Thoracic aorta (tissue), 2 donors: ENCODE measurements around the gene TM4SF18. TPM values are rescaled to one million over a fixed set of nuclear protein-coding genes. Genes with fewer than 3 reads are reported as not detected.

Source experiments
- ATAC-seq: fragments of 150-250 bp; one replicate; pipeline ENCODE4 v1.8.0; 2017; ENCODE audit warnings: low read depth; ENCODE audit not compliant: insufficient number of reproducible peaks, low FRiP score
- DNase-seq: peaks from one replicate; pipeline ENCODE4 v3.0.0-alpha.2; 2020; ENCODE audit warnings: low spot score
- H3K27ac ChIP-seq, 2 donors: fragments of 200-600 bp; sonication (generic); 1 replicate in 1 of 2; 2 replicates in 1 of 2; pipeline ENCODE4 v1.5.1; 2016; ENCODE audit warnings: mild to moderate bottlenecking in 2 of 2, moderate library complexity in 2 of 2
- H3K27me3 ChIP-seq: fragments of 200-600 bp; sonication (generic); replicated peaks from 2 replicates; pipeline ENCODE4 v1.6.0; 2016; ENCODE audit warnings: mild to moderate bottlenecking; ENCODE audit not compliant: insufficient read depth
- H3K36me3 ChIP-seq: fragments of 200-600 bp; sonication (generic); one replicate; pipeline ENCODE4 v1.5.1; 2016
- H3K4me1 ChIP-seq, 2 donors: fragments of 200-600 bp; sonication (generic); 1 replicate in 1 of 2; 2 replicates in 1 of 2; pipeline versions ENCODE4 v1.5.1 to v1.6.0; 2016; ENCODE audit warnings: low read depth in 2 of 2, mild to moderate bottlenecking in 1 of 2; ENCODE audit not compliant: control insufficient read depth in 1 of 2
- H3K4me3 ChIP-seq: fragments of 200-600 bp; sonication (generic); 2 replicates; pipeline ENCODE4 v1.5.1; 2016; ENCODE audit warnings: mild to moderate bottlenecking
- H3K9me3 ChIP-seq: fragments of 200-600 bp; sonication (generic); 2 replicates; pipeline ENCODE4 v1.5.1; 2016
- CTCF ChIP-seq: fragments of 200-600 bp; sonication (generic); IDR thresholded peaks from one replicate; pipeline ENCODE4 v1.5.1; 2019; ENCODE audit warnings: antibody characterized with exemption
- total RNA-seq, 2 donors: library from RNA; depleted of rRNA; stranded (reverse); fragments of >200 nt; gene quantifications; one replicate each; pipeline versions ENCODE4 v1.1.0 to v1.2.3, GENCODE V29; 2016

The TM4SF18 gene
- total RNA-seq, 2 donors from 2014 or later, result 1.9 to 4.9 TPM

GRCh38 chr3:149283401-149283800, 50.0 kb downstream of the TM4SF18 start:
- H3K36me3 ChIP-seq, result no peaks in the 10 kb centered on the region
- no peak overlapping the region for H3K4me3 ChIP-seq
- no peaks in the 10 kb centered on the region for H3K4me1 ChIP-seq
- no peaks in the 10 kb centered on the region for H3K27me3 ChIP-seq
- no peak for TF ChIP-seq CTCF
- H3K9me3 ChIP-seq, result no peaks in the 10 kb centered on the region
- no peak overlapping the region for H3K27ac ChIP-seq
- ATAC-seq, result no peak
- DNase-seq, result no peak

GRCh38 chr3:149282836-149283235, 50.6 kb downstream of the TM4SF18 start:
- TF ChIP-seq CTCF, result no peak
- H3K9me3 ChIP-seq, result no peaks in the 10 kb centered on the region

GRCh38 chr3:149282322-149282721, 51.1 kb downstream of the TM4SF18 start:
- Histone ChIP-seq H3K4me1 (no peaks in the 10 kb centered on the region), H3K9me3 (no peaks in the 10 kb centered on the region), H3K36me3 (no peaks in the 10 kb centered on the region), H3K4me3 (no peak overlapping the region), H3K27me3 (no peaks in the 10 kb centered on the region), H3K27ac (no peak overlapping the region)
- no peak for TF ChIP-seq CTCF
- no peak for ATAC-seq
- no peak for DNase-seq

More at GRCh38 chr3:149282836-149283235, 50.6 kb downstream of the TM4SF18 start:
- ATAC-seq (no peak), DNase-seq (no peak)
- Histone ChIP-seq H3K36me3 (no peaks in the 10 kb centered on the region), H3K27ac (no peak overlapping the region), H3K4me3 (no peak overlapping the region), H3K4me1 (no peaks in the 10 kb centered on the region), H3K27me3 (no peaks in the 10 kb centered on the region)

GRCh38 chr3:149280671-149281349, 52.6 kb downstream of the TM4SF18 start:
- Histone ChIP-seq H3K4me1 (no peaks in the 10 kb centered on the region), H3K4me3 (no peak overlapping the region), H3K27me3 (no peaks in the 10 kb centered on the region), H3K27ac (no peak overlapping the region), H3K9me3 (no peaks in the 10 kb centered on the region), H3K36me3 (no peaks in the 10 kb centered on the region)
- DNase-seq, result no peak
- no peak for ATAC-seq
- no peak for TF ChIP-seq CTCF

- no peak for ATAC-seq
- no peak overlapping the region for H3K27ac ChIP-seq
- peaks cover 4 to 9% of the 10 kb centered on the region in 2 donors for H3K4me1 ChIP-seq
- H3K4me3 ChIP-seq, result no peak overlapping the region
- no peaks in the 10 kb centered on the region for H3K9me3 ChIP-seq
- no peaks in the 10 kb centered on the region for H3K27me3 ChIP-seq
- no peaks in the 10 kb centered on the region for H3K36me3 ChIP-seq
- no peak for DNase-seq
- TF ChIP-seq CTCF, result no peak
These were observed 54.5 kb downstream of the TM4SF18 start for GRCh38 chr3:149278911-149279310.
